ENCODE results near the gene FTSJ3.

GRCh38 chr17:63832014-63832413 lies 4.6 kb upstream of the FTSJ3 start:
- TF ChIP-seq CTCF (IDR thresholded peaks at IDR 0.05): no peak
- no peak for TF ChIP-seq POLR2AphosphoS5 (IDR thresholded peaks at IDR 0.05; ENCODE audit: insufficient read depth in 1 of 2, low read depth in 1 of 2)
